ENCODE measurements around the gene BTBD9.

The BTBD9 gene

DNA sequence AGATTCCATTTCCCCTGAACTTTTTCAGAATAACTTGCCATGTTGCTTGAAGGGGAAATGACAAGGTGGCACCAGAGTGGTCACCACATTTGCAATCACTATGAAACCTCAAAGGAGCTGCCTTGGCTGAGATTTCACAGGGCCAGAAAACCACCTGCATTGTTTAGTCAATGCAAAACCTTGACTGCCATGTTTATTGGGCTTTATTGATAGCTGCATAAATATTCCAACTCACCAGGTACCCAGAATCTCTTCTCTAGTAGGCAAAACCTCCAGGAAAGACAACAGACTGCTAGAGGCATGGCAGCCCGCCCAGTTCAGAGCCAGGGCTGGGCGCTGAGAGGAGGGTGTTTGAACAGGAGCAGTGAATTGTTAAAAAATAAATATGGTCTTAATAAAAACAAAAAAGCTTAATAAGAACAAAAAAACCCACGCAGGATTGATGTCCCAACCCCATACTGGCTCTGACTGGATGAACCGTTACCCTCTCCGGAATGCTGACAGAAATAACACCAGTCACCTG is 444.6 kb downstream of the BTBD9 start:
- TF ChIP-seq, protein P1, sequence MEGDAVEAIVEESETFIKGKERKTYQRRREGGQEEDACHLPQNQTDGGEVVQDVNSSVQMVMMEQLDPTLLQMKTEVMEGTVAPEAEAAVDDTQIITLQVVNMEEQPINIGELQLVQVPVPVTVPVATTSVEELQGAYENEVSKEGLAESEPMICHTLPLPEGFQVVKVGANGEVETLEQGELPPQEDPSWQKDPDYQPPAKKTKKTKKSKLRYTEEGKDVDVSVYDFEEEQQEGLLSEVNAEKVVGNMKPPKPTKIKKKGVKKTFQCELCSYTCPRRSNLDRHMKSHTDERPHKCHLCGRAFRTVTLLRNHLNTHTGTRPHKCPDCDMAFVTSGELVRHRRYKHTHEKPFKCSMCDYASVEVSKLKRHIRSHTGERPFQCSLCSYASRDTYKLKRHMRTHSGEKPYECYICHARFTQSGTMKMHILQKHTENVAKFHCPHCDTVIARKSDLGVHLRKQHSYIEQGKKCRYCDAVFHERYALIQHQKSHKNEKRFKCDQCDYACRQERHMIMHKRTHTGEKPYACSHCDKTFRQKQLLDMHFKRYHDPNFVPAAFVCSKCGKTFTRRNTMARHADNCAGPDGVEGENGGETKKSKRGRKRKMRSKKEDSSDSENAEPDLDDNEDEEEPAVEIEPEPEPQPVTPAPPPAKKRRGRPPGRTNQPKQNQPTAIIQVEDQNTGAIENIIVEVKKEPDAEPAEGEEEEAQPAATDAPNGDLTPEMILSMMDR (IDR thresholded peaks at IDR 0.05): no peak

DNA sequence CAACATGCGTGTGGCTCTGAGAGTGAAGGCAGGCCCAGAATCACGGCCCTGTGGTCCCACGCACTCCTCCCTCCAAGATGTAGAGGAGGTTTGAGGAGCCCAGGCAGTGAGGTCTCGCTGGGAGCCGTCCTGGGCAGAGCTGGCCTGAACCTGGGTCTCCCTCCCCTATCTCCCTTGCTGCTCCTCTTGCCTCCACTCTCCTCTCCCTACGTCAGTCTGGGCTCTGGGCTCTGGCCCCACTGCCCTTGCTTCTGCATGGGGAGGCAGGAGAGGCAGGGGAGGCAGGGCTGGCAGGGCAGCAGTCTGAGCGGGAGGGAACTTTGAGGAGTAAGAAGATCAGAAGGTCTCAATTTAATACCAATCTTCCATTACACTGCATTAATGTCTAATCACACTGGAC is 445.1 kb downstream of the BTBD9 start:
- TF ChIP-seq, protein P1 (IDR thresholded peaks at IDR 0.05): no peak

DNA sequence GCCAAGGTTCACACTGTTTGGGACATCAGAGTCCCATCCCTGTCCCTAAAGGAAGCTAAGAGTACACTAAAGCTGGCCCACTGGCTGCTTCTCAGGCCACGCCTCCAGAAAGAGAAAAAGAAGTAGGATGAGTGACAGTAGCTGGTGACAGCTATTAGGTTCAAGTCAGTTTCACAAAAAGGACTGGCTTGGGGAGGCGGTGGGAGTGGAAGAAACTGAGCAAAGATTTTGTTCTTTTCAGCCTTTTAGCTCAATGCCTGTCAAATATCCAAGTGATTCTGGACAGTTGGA is 445.5 kb downstream of the BTBD9 start:
- TF ChIP-seq, protein P1 (IDR thresholded peaks at IDR 0.05): no peak

DNA sequence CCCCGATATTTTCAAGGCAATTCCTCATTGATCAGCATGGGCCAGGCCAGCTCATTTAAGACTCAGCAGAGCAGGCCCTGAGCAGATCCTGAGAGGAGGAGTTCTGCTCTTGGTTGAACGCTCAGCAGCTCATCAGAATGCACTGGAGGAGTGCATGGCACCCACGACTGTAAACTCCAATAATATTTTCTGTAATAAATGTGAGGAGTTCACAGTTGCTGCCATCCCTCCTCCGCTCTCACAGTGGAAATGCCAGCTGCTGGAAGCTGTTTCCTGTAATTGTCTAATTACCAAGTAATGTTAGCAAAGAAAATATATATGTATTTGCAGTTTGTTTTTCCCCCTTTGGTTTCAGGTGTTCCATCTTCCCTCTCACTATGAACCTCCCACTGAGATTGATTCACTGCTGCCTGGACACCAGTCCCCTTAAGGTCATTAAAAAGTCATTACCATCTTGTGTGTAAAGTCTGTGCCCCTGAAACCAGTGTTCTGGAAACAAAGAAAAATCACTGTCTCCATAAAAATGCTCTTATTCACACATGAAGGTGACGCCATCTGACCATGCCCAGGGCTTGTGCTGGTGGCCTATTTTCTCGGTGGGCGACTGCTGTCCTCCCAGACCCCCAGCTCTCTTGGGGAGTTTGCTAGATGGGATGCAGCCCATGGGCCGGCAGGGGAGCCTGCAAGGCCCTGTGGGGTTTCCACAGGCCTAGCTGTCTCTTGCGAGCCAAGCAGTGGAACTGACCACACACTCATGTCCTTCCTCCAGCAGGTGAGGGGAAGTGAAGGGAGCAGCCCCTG is 446.0 kb downstream of the BTBD9 start:
- TF ChIP-seq, protein P1 (IDR thresholded peaks at IDR 0.05): no peak

DNA sequence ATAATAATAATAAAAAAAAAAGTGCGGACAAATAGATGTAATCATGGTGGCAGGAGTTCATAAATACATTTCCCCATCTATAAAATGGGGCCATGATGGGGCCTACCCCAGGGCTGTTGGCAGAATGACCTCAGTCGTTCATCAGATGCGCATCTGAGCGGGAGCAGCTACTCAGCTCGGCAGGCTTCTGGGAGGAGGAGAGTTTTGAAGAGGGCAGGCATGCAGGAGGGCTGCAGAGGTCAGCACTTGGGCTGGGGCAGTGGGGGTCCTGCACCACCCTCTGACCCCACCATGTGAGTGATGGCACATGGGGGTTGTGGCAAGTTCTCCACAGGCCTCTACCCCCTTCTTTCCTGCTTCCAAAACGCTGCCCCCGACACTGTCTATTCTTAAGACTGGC is 446.7 kb downstream of the BTBD9 start:
- TF ChIP-seq, protein P1 (IDR thresholded peaks at IDR 0.05): no peak

DNA sequence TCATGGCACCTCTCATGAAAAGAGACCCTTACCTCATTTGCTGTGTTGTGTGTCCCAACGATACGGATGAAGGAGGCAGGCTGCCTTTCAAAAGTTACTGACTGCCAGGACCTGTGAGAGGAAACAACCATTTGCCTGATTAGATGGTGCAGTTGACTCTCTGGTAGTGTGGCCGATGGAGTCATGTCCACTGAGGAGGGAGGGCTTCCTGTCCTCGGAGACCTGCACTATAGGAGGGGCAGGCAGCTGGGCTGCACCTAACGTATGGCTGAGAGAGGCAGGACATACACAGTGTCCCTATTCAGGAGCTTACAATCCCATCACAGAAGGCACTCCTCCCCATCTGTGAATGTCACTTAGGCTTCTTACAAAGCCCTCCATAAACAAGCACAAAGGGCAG is 447.2 kb downstream of the BTBD9 start:
- TF ChIP-seq, protein P1 (IDR thresholded peaks at IDR 0.05): no peak

DNA sequence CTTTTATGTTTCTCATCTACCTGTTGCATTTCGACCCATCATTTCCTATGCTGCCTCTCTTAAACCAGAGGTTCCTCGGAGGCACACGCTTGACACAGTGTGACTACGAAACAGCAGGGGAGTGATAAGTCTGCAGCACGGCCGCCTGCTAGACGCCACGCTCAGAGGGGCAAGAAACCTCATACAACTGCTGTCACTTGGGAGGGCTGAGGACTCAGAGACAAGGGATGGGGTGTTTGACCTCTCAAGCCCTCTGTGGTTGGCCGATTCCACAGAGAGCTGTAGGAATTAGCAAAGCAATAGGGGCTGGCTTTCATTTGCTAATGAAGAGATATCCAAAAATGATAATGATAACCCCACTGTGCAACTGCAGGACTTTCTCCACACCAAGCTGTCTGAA is 447.7 kb downstream of the BTBD9 start:
- TF ChIP-seq, protein P1 (IDR thresholded peaks at IDR 0.05): no peak
